ENCODE data around the gene SHISAL2A.

GRCh38 chr1:52597912-52598311, 35.1 kb upstream of the SHISAL2A start:
- TF ChIP-seq, protein P1, sequence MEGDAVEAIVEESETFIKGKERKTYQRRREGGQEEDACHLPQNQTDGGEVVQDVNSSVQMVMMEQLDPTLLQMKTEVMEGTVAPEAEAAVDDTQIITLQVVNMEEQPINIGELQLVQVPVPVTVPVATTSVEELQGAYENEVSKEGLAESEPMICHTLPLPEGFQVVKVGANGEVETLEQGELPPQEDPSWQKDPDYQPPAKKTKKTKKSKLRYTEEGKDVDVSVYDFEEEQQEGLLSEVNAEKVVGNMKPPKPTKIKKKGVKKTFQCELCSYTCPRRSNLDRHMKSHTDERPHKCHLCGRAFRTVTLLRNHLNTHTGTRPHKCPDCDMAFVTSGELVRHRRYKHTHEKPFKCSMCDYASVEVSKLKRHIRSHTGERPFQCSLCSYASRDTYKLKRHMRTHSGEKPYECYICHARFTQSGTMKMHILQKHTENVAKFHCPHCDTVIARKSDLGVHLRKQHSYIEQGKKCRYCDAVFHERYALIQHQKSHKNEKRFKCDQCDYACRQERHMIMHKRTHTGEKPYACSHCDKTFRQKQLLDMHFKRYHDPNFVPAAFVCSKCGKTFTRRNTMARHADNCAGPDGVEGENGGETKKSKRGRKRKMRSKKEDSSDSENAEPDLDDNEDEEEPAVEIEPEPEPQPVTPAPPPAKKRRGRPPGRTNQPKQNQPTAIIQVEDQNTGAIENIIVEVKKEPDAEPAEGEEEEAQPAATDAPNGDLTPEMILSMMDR (IDR thresholded peaks at IDR 0.05): no peak
- TF ChIP-seq POLR2A (IDR thresholded peaks at IDR 0.05): no peak

Data from adrenal gland (tissue), 5 donors.